ENCODE data around the gene GRIK4.

DNA sequence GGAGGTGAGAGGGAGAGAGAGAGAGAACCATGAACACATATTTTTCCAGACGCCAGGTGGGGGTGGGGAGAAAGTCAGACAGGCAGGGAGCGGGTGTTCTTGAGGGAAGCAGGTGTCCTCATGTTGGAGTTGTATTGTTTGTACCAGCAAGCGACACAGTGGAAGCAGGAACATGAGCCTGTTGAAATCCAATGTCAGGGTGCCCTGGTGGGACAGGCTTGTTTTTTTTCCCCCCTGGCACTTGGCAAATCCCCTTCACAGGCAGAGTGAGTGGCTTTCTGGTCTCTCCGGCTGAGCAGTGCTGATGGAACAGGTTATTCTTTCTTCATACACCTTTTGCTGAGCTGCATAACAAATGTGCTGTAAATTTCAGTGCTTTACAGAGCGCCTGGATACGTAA, 125.6 kb downstream of the GRIK4 start:
- TF ChIP-seq, protein P1, sequence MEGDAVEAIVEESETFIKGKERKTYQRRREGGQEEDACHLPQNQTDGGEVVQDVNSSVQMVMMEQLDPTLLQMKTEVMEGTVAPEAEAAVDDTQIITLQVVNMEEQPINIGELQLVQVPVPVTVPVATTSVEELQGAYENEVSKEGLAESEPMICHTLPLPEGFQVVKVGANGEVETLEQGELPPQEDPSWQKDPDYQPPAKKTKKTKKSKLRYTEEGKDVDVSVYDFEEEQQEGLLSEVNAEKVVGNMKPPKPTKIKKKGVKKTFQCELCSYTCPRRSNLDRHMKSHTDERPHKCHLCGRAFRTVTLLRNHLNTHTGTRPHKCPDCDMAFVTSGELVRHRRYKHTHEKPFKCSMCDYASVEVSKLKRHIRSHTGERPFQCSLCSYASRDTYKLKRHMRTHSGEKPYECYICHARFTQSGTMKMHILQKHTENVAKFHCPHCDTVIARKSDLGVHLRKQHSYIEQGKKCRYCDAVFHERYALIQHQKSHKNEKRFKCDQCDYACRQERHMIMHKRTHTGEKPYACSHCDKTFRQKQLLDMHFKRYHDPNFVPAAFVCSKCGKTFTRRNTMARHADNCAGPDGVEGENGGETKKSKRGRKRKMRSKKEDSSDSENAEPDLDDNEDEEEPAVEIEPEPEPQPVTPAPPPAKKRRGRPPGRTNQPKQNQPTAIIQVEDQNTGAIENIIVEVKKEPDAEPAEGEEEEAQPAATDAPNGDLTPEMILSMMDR (IDR thresholded peaks at IDR 0.05; ENCODE audit: insufficient read depth, low read length): no peak
- no peak for TF ChIP-seq POLR2AphosphoS5 (IDR thresholded peaks at IDR 0.05; ENCODE audit: low read depth)
- no peak for TF ChIP-seq REST (IDR thresholded peaks at IDR 0.05; ENCODE audit: insufficient replicate concordance, low read depth)
- no peak for TF ChIP-seq GABPA (IDR thresholded peaks at IDR 0.05; ENCODE audit: low read depth)
- no peak for TF ChIP-seq SPI1 (IDR thresholded peaks at IDR 0.05; ENCODE audit: borderline replicate concordance, low read depth)
